OCI-LY3 (cell line): ENCODE measurements around the gene CC2D2A.

ENCODE experiments used
- EZH2phosphoT487 ChIP-seq: fragments of 200-600 bp; shearing (Covaris generic); IDR thresholded peaks from 2 replicates; pipeline ENCODE4 v1.6.1; 2018; ENCODE audit warnings: antibody characterized with exemption, mixed run types, low read depth
- TF ChIP-seq, protein P1 (sequence below): fragments of 200-600, 300-600 bp; sonication (generic); IDR thresholded peaks from 2 replicates; pipeline ENCODE4 v1.5.1; 2014; ENCODE audit warnings: antibody characterized with exemption, low read length, low read depth

DNA sequence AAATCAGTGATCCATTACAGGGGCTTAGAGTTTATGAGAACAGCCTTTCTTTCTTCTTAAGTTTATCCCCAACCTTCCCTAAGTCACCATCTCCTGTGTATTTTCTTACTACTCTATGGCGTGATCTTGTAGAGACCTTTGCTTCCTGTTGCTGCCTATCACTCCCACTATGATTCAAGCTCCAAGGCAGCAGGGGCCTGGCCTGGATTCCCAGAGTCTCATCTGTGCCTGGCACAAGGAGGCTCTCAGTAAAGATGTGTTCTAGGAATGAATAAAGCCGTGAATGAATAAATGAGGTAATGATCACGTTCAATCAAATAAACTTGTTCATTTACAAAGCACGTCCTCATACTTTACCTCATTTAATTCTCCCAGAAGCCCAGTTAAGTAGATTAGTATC is 45.4 kb downstream of the CC2D2A start:
- TF ChIP-seq, protein P1, sequence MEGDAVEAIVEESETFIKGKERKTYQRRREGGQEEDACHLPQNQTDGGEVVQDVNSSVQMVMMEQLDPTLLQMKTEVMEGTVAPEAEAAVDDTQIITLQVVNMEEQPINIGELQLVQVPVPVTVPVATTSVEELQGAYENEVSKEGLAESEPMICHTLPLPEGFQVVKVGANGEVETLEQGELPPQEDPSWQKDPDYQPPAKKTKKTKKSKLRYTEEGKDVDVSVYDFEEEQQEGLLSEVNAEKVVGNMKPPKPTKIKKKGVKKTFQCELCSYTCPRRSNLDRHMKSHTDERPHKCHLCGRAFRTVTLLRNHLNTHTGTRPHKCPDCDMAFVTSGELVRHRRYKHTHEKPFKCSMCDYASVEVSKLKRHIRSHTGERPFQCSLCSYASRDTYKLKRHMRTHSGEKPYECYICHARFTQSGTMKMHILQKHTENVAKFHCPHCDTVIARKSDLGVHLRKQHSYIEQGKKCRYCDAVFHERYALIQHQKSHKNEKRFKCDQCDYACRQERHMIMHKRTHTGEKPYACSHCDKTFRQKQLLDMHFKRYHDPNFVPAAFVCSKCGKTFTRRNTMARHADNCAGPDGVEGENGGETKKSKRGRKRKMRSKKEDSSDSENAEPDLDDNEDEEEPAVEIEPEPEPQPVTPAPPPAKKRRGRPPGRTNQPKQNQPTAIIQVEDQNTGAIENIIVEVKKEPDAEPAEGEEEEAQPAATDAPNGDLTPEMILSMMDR: no peak
- TF ChIP-seq EZH2phosphoT487: no peak
